Left forelimb (tissue), 1 donor: ENCODE measurements around the gene CBLN1.
"Not testable (repeated sequence)": the region's sequence is repeated elsewhere in the genome, so short reads cannot be mapped to it uniquely, and the experiment has no call there.

Source experiments
- DNase-seq: peaks from one replicate; pipeline ENCODE4 v3.0.0-alpha.2; 2018; ENCODE audit warnings: low spot score

The CBLN1 gene

DNA sequence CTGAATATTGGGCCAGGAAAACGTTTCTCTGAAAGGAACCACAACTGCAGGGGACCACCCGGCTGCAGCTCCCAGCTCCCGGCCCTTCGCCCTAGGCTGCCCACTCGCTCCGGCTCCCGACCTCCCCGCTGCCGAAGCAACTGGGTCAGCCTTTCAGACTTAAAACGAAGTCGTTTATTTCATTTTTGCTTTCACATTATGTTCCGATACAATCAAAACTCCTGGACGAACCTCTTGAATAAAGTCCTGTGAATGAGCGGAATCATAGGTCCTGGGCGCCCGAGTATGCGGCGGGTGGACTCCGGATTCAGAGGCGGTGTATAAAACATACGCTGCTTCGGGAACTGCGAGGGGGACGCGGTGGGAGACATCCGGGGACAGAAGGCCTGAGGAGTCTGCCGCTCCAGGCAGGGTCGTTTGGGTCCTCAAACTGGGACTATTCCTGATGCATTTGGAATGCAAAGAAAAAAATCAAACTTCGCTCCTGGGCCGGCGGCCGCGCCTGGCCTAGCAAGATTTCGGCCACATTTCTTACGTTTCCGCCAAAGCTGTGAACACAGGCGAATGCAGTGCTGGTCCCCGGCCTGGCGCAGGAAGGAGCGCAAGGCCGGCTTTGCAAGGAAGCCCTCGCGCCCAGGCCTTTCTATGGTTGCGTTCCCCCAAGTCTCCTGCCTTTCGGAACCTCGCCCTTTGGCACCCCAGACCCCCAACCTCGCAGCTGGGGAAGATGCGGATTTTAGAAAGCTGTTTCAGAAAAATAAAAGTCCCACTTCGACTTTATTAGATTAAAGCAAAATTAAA, 3.7 kb downstream of the CBLN1 start:
- no peak for DNase-seq

GRCh38 chr16:49277386-49277742, 4.3 kb downstream of the CBLN1 start:
- no peak for DNase-seq

DNA sequence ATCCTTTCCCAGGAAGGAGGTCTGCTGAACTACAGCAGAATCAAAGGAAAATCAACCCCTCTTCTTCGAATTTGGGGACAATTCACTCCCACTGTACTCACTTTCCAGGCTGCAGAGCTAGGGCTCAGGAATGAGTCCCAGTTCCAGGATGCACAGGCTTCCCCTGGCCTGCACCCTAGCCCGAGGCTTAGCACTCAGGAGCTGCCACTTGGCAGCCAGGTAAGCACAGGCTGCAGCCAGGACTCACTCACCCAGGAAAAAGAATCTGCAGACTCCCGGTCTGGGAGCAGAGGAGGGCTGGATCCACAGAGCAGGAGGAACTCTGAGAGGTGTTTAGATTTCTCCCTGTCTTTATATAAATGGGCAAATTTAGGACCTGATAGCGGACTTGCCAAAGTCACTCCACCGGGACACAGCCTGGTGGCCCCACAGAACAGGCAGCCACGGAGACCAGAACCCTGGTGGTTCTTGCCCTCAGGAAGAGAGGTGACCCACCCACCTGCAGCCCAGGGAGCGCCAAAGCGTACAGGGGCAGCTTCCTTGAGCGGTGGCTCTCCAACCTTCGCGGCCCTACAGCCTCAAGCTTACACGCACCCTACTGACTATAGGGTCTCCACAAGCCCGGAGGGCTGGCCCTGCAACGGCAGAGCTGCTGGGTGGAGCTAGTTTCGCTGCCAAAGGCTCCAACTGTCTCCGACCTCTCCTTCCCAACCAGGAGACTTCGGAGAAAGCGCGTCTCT, 4.8 kb downstream of the CBLN1 start:
- no peak for DNase-seq

DNA sequence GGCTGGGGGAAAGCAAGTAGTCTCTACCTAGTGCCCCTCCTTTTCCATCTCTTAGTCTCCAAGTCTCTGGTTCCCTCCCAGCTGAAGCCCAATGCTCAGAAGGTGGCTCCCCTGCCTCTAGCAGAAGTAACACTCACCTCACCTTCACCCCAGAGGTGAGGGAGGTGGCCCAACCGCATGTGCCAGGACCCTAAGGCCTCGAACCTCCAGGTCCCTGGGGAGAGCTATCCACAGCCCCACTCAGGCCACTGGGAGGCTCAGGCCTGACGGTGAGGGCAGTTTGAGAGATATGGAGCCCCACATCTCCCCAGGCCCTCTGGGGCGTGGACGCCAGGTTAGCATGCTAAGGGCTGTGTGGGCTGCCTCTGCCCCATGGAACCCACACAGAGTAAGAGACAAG, 5.8 kb downstream of the CBLN1 start:
- no peak for DNase-seq

- DNase-seq, result no peak
Observed at GRCh38 chr16:49275050-49275730, 6.4 kb downstream of the CBLN1 start.

DNA sequence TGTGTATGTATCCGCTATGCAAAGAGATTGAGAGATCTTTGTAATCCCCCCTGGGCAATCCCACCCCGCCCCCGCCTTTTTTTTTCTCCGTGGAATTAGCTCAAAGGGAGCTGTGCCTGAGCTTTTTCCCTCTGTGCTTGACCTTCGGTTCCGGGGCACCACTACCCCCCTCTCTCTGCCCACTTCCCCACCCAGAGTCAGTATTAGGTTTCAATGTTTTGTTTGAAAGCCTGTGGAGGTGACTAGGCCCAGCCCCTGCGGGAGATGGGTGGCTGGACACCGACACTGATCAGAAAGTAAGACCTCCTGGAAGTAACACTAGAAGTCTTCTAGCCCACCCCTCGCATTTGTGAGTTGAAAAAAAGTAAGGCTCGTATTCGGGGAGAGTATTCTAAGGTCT, 7.0 kb downstream of the CBLN1 start:
- no peak for DNase-seq

- no peak for DNase-seq
Observed at GRCh38 chr16:49273771-49274170, 7.9 kb downstream of the CBLN1 start.

DNA sequence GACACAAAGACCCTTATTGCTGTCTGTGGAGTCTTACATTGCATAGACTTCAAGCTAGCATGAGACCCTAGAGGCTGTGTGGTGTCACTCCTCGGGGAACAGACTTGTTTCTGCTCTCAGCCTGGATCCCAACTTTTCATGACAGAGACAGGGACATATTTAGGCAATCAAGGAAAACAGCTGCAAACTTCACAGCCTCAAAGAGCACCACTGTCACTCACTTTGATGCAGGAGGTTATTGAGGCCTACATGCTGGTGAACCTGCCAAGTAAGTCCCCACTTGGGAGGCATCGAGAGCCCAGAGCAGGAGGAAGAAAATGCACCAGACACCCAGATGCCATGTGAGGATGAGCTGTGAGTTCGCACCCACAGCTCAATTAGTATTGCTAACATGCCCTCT, 10.3 kb downstream of the CBLN1 start:
- no peak for DNase-seq

DNA sequence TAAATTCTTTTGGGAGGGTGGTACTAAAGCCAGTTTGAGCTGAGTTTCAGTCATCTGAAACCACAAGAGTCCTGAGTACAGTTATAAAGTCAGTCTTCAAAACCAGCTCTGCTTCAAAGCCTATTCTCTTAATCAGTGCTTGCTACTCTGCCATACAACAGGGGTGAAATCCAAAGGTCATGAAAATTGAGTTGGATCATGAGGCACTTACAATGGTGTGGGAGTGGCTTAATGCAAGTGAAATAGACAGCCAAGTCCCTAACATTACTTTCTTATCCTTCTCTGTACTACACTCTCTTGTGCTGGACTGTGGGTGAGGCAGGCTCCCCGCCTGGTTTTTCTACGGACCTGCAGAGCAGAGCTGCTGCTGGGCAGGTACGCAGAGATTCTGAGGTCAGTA, 12.4 kb downstream of the CBLN1 start:
- no peak for DNase-seq

- DNase-seq, result no peak
Observed at GRCh38 chr16:49268667-49269066, 13.0 kb downstream of the CBLN1 start.

DNA sequence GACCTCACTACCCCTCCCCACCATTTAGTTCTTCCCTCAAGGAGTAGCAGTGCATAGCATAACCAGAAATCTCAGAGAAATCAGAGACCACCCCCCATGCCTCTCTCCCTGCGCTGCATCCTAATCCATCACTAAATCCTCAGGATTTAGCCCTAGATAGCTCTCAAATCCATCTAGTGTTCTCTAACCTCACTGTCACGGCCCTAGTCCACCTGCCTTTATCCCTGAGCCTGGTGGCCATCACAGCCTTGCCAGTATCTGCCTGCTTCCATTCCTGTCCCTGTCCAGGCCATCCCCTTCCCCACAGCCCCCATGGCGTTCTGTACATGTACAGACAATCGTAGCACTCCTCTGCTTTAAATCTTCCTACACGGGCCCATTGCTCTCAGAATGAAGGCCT, 19.1 kb downstream of the CBLN1 start:
- DNase-seq, result no peak

DNA sequence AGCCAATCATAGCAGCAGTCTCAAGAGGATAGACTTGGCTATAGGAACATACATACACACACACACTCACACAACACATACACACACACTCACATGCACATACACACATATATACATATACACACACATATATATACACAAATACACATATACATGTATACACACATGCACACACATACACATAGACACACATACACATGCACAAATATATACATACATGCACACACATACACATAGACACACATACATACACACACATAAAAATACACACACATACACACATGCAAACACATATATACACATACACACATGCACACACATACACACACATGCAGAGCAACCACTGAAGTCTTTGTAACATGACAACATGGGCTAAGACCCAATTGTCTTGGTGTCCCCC, 19.7 kb downstream of the CBLN1 start:
- no peak for DNase-seq

- no peak for DNase-seq
Observed at GRCh38 chr16:49260956-49261530, 20.6 kb downstream of the CBLN1 start.

DNA sequence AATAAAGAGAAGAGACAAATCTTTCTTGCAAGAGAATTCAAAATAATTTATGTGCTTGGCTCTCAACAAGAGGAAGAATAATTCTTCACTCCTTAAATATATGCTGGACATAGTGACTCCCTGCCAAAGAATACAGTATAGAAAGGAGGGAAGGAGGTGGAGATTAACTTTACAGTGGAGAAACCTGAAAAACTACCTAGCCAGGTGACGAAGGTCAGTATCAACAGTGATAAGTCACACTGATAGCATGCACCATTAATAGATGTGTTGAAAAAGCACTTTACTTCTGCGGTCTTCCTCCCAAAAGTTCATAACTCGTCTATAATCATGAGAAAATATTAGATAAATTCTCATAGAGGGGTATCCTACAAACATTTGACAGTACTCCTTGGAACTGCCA, 21.4 kb downstream of the CBLN1 start:
- DNase-seq, result no peak

GRCh38 chr16:49259330-49259729, 22.3 kb downstream of the CBLN1 start:
- DNase-seq, result no peak

- no peak for DNase-seq
Observed at GRCh38 chr16:49250689-49251088, 30.9 kb downstream of the CBLN1 start.

DNA sequence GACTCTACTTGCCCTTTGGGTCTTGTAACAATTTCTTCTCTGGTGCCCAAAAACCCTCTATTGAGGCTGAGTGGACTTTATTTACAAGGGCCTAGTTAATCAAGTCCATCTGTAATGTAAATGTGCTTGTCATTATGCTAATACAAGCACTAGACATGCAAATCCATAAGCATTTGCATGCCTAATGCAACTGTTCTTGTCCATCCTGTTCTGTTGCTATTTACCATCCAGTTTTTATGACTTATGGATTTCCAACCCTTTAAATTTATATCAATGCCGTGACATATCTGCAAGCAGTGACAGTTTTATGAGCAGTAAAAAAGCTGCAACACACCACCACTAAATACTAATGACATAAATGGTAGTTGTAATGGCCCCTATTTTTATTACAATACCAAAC, 33.4 kb downstream of the CBLN1 start:
- no peak for DNase-seq

DNA sequence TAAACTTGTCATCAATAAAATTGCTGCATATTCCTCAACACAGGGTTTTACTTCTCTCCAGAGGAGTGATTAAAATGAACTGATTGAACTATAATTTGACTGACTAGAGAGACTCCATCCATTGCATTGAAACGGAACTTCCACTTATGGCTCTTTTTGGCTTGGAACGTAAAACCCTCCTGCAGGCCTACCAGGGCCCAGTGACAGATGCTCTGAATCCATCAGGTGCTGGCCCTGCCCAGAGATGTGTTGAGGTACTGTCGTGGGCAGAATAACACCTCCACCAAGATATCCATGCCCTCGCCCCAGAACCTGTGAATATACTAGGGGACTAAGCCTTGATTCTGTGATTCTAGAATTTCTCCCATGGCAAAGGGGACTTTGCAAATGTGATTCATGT, 45.4 kb downstream of the CBLN1 start:
- DNase-seq, result no peak

GRCh38 chr16:49228335-49228734, 53.3 kb downstream of the CBLN1 start:
- not testable (repeated sequence) for DNase-seq
